GM13977 (cell line): ENCODE measurements around the gene RFFL.

Experiments used
- DNase-seq: peaks from one replicate; pipeline ENCODE4 v3.0.0; 2012; ENCODE audit warnings: low spot score
- in situ Hi-C: fragments of 300-500 bp; cut with MboI; formaldehyde crosslinking; loops from one replicate; pipeline ENCODE4 v1.12.0; 2022; ENCODE audit warnings: low sequenced_read_pairs, low pct_unique_long_range_greater_than_20kb, mixed read lengths, inconsistent platforms; ENCODE audit not compliant: unreplicated experiment
- TF ChIP-seq, protein P1 (sequence below): IDR thresholded peaks from 2 replicates; pipeline ENCODE4 v1.5.1; 2012; ENCODE audit warnings: mild to moderate bottlenecking, control low read depth; ENCODE audit not compliant: insufficient read depth; ENCODE audit errors: extremely low read depth, missing control alignments

The RFFL gene

DNA sequence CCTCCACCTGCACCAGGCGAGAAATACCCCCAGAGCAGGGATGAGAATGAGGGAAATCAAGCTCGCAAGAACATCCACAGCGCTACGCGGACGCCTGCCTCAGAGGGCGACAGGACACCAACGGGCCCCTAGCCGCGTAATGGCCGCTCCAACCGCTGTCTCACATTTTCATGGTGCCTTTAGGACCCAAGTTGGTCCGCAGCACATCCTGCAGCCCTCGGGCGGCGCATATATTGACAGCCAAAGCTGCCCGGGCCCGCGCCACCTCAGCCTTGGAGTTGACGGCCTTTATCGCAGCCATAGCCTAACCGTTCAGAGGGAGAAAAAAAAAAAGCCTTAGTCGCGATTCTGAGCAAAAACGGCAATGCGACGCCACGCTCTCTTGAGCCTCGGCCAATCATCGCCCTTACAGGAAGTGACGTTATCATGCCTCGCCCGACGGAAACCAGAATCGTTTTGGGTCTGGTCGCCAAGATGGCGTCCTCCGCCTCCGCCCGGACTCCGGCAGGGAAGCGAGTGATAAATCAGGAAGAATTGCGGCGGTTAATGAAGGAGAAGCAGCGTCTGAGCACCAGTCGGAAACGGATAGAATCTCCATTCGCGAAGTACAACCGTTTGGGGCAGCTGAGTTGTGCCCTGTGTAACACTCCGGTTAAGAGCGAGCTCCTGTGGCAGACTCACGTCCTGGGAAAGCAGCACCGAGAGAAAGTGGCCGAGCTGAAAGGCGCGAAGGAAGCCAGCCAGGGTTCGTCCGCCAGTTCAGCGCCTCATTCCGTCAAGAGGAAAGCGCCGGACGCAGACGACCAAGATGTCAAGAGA lies 102.2 kb downstream of the RFFL start, which contains the start of the genes CCT6B and ZNF830:
CCT6B (minus strand) TSS at position 368 of the 819 bp plus-strand sequence; CDS start at position 301, 67 bp downstream.
ZNF830 (plus strand) TSS at position 448 of the 819 bp plus-strand sequence; CDS start at position 475, 27 bp downstream.
- TF ChIP-seq, protein P1, sequence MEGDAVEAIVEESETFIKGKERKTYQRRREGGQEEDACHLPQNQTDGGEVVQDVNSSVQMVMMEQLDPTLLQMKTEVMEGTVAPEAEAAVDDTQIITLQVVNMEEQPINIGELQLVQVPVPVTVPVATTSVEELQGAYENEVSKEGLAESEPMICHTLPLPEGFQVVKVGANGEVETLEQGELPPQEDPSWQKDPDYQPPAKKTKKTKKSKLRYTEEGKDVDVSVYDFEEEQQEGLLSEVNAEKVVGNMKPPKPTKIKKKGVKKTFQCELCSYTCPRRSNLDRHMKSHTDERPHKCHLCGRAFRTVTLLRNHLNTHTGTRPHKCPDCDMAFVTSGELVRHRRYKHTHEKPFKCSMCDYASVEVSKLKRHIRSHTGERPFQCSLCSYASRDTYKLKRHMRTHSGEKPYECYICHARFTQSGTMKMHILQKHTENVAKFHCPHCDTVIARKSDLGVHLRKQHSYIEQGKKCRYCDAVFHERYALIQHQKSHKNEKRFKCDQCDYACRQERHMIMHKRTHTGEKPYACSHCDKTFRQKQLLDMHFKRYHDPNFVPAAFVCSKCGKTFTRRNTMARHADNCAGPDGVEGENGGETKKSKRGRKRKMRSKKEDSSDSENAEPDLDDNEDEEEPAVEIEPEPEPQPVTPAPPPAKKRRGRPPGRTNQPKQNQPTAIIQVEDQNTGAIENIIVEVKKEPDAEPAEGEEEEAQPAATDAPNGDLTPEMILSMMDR = no peak
- in situ Hi-C loops = no loop called here
- DNase-seq = peak; percentile 91

DNA sequence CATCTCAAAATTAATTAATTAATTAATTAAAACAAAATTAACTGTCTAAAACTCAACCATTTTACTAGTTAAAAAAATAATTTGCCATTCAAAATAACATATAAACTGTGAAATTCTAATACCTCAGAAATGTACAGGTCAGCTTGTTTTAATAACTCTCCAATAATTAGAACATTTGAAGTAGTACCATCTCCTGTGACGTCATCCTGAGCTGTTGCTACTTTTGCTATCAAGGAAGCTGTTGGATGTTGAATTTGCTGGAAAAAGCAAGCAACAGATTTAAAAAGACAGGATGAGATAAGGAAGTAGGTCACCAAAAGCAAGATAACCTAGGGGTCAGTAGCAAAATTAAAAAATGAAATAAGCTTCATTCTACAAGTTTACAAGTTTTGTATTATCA lies 105.1 kb downstream of the RFFL start:
- in situ Hi-C loops = no loop called here
- TF ChIP-seq, protein P1 = no peak
- DNase-seq = no peak
